Activated naive CD4-positive, alpha-beta T cell treated with anti-CD3 and anti-CD28 coated beads, Interleukin-2, amount 50 U/mL, for 16 hours (primary cell): ENCODE measurements around the gene MEA1.

Source experiments
- DNase-seq: peaks from one replicate; pipeline ENCODE4 v3.0.0-alpha.2; 2020

Gene MEA1

DNA sequence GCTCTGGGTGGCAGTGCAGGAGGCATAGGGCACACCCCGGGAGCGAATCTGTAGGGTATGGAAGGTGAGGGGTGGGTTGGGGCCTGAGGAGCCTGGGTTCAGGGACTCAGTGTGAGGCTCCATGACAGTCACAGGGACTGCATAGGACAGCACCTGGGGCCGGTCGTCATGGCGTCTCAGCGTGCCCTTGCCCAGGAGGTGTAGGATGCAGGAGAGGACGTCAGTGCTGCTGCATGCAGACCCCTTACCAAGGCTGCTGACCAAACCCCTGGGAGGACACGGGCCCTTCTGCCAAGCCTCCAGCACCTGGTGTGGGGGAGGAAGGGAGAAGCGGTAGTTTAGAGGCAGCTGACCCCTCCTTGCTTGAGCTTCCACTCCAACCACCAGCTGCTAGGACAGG lies 24.0 kb upstream of the MEA1 start:
- DNase-seq, result no peak

DNA sequence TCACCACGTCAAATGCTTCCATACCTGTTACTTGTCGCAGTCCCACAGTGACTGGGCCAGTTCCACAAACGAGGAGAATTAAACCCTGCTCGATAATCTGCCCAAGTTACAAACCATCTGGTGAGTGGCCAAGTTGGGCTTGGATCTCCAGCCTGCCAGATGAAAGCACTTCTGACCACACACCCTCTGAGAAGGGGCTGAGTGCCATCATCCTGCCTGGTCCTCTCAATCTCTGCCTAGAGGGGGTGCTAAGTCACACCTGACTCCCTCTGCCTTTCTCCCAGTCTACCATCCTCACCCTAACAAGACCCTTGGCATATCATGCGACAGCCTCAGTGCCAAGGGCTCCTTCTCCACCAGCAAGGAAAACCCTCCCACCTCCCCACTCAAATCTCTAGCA lies 23.5 kb upstream of the MEA1 start:
- no peak for DNase-seq

DNA sequence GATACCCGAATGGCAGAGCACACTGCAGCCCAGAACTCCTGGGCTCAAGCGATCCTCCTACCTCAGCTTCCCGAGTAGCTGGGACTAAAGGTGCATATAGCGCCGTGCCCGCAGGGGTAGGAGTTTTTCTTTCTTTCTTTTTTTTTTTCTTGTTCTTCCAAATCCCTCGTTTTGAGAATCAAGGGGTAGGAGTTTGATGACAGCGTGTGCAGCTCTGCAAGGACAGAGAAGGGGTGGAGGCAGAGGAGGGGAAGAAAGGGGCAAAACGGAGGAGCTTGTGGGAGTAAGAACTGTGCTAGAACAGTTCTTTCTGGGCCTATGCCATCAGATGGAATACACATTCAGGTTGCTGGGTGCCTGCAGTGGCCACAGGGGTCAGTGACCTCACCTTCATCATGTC lies 23.0 kb upstream of the MEA1 start:
- DNase-seq, result no peak

DNA sequence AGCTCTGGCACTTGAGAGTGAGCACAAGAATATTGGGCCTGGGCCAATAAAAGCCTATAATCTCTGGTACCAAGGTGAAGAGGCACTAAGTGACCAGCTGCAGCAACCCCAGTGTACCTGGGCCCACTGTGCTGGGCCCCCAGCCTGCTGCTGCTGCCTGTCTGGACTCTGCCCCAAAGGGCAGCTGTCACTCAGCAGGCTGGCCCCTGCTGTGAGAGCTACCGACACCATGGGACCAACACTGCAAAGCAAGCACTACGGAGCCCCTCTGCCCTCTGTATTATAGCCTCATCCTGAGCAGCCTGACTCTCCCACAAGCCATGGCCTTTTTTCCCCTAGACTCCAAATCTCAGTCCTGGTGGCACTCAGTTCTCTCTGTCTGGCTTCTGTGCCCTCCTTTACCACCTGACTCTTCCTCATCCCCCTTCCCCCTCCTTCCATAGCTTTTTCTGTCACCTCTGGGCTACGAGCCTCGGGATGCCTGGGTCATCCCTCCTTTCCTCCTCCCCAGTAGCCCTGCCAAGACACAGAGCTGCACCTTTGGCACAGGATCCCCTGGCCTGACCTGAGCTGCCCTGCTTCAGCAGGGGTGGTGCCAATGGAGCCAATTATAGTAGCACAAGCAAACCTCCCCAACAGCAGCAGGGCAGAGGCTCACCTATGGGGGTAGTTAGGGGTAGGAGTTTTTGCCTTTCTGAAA lies 21.9 kb upstream of the MEA1 start:
- DNase-seq, result no peak

DNA sequence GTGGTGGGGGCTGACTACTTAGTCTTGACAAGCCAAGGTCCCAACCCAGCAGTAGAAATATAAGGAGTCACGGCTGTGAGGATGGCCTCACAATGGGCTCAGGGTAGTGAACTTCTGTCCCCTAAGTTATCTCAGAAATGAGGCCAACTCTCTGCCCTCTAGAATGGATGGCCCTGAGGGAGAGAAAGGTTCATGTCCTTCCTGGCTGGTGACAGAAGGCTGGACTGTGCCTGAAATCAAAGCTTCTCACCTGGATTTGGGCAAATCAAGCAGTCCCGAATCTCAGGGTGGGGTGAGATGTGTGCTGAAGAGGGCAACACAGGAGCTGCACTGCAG lies 20.4 kb upstream of the MEA1 start:
- DNase-seq, result no peak

DNA sequence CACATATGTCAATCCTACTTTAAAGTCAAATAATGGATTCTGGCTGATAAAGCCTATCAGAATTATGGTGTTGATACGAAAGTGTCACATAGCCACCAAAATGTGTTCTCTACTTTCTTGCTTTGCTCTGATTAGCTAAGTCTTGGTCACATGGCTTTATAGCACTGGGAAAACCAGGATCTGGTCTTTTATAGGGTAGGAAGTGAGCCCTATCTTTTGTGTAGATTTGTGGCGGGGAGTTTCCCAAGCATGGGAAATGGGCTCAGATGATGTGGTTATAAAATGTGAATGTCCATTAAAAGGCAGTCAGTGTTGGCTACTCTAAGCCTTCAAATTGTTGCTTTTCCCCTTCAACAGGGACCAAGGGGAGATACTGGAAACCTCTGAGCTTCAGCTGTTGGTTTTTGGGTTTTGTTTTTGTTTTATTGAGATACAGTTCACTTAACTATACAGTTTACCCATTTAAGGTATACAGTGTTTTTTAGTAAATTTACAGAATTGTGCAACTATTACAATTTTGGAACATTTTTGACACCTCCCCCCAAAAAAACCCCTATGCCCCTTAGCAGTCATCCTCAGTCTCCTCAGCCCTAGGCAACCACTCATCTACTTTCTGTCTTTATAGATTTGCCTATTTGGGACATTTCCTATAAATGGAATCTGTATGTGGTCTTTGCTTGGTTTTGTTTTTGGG lies 19.9 kb upstream of the MEA1 start:
- no peak for DNase-seq

DNA sequence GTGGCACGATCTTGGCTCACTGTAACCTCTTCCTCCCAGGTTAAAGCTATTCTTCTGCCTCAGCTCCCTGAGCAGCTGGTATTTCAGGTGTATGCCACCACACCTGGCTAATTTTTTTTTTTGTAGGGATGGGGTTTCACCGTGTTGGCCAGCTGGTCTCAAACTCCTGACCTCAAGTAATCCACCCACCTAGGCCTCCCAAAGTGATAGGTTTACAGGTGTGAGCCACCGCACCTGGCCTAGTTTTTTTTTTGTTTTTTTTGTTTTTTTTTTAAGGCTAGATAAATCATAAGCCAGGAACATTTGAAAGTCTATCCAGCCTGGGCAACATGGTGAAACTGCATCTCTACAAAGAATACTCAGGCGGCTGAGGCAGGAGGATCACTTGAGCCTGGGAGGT lies 18.6 kb upstream of the MEA1 start:
- DNase-seq, result no peak

DNA sequence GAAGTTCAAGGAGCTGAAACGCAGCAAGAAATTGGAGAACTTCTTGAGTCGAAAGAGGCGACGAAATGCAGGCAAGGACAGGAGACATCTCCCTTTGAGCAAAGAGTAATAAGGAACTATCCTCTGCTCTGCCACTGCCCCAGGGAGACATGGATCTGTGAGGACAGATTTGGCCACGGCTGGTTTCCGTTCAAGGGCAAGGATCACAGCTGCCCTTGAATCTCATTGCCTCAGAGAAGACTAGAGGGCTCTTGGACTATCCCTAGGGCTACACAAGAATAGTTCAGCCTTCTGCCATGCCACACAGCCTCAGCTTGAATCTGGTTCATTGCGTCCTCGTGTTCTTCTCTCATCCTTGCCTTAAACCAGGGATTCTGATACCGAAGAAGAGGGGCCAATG lies 15.4 kb upstream of the MEA1 start:
- DNase-seq, result no peak

DNA sequence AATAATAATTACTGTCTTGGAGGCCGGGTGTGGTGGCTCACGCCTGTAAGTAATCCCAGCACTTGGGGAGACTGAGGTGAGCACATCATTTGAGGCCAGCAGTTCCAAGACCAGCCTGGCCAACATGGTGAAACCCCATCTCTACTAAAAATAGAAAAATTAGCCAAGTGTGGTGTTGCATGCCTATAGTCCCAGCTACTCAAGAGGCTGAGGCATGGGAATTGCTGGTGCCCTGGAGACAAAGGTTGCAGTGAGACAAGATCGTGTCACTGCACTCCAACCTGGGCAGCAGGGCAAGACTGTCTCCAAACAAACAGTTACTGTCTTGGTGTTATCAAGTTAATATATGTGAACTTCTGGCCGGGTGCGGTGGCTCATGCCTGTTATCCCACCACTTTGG lies 12.6 kb upstream of the MEA1 start:
- no peak for DNase-seq

DNA sequence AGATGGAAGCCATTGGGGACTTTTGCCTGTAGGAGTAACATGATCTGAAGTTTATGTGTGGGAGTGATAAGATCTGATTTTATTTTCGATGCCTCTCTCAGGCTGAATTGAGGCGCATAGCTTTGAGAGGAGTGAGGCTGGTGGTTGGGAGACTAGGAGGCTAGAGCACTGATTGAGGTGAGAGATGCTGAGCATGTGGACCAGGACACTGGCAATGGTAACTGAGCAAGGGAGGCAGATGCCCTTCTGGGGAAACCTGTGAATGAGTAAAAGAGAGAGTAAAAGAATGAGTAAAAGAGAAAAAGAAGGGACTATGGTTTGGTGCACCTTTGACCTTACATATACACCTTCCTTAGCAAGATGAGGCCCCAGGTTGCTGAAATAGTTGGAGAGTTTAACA lies 10.7 kb upstream of the MEA1 start:
- DNase-seq, result no peak

DNA sequence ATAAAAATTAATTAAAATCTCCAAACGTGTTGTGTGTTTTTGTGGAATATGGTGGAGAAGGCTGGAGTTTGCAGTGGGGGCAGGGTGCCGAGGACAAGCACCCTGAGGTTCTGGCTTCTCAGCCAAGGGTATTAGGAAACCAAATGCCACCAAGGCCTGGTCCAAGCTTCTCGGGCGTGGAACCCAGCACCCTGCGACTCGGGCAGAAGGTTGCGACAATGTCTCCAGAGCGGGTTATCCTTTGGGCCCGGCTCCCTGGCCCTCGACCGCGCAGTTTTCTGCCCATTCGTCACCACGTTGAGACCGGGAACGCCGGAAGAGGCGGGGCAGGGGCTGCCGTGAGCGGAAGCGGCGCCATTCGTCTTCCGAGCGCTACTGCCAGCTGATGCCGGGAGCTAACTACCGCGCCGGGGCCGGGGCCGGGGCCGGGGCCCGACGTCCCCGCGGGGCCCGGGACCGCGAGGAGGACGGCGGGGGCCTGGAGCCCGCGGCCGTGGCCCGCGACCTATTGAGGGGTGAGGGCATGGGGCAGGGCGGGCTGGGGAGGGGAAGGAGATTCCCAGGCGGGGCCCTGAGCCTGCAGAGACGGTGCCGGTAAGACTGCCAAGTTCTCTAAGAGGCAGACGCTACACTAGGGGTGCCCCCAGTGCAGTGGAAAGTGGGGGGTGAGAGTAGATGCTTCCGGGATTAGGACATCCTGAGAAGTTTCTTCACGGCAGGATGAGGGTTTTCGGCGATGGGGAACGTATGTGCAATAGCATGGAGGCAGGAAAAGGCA lies 7.7 kb upstream of the MEA1 start, which contains the start of gene RRP36:
Gene RRP36, plus strand, starts transcription at position 354 of the 778 bp plus-strand sequence. Its CDS starts 32 bp downstream, at position 386.
- peak; percentile 80 for DNase-seq

DNA sequence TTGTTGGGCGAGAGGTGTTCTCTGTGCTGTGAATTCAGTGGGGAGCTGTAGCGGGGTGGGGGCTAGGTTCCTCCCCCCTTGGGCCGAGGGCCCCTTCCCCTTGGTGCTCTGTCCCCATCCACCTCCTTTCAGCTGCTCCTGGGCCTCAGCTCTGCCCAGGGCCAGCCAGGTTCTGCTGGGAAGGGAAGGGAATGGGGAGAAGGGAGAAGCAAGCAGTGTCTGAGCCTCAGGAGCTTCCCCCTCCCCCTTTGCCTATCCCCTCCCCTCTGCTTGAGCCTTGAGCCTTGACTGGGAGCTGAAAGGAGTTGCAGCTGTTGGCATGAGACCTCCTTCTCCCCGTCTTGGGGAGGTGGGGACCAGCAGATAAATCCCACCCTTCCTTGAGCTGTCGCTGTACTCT lies 7.1 kb upstream of the MEA1 start:
- no peak for DNase-seq

DNA sequence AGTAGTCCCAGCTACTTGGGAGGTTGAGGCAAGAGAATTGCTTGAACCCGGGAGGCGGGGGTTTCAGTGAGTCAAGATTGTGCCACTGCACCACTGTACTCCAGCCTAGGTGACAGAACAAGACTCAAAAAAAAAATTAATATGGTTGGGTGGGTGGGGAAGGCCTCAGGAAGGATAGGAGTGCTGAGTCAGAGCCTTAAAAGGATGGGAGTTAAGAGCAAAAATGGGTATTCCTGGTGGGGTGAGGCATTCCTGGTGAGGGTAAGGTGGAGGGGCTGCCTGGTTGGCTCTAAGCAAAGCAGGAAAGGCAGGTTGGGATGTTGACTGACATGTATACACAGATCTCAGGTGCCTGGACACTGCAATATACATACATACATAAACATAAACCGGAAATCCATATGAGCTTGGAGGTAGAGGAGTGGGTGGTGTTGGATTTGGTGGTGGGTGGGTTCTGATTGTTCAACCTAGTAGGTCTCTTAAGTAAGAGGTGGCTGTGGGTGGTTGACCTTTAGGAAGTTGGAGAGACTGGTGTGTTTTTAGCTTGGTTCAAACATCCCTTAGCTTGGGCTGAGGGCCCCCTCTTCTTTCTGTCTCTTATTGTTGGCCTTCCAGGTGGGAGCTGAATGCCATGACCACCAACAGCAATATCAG lies 6.4 kb upstream of the MEA1 start:
- no peak for DNase-seq

DNA sequence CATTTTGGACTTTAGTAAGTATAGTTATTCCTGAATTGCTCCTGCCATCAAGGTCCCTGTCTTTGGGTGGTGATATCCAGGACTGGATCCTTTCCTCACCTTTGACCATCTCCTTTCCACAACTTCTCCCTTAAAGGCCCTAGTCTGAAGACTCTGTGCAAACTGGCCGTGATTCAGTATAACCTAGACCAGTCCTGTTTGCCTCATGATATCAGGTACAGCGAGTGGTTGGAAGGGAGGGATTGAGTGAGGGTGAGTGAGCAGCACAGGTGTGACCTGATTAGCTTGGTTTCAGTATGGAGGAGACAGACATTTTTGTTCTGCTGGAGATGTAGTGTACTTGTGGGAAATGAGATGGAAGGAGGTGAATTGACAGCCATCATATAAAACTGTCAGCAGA lies 5.4 kb upstream of the MEA1 start:
- DNase-seq, result no peak

DNA sequence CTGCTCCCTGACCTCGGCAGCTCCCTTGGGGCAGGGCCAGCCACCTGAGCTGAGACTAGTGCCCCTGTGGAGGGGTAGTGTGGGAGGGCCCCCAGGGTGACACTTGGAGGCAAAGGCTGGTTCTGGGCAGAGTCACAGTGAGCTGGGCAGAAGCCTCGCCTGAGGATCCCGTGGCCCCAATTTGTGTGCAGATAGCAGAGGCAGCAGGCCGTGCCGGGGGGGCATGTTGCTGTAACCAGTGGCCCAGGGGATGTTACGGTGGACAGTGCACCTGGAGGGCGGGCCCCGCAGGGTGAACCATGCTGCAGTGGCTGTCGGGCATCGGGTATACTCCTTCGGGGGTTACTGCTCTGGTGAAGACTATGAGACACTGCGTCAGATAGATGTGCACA lies 3.2 kb upstream of the MEA1 start:
- DNase-seq, result no peak

DNA sequence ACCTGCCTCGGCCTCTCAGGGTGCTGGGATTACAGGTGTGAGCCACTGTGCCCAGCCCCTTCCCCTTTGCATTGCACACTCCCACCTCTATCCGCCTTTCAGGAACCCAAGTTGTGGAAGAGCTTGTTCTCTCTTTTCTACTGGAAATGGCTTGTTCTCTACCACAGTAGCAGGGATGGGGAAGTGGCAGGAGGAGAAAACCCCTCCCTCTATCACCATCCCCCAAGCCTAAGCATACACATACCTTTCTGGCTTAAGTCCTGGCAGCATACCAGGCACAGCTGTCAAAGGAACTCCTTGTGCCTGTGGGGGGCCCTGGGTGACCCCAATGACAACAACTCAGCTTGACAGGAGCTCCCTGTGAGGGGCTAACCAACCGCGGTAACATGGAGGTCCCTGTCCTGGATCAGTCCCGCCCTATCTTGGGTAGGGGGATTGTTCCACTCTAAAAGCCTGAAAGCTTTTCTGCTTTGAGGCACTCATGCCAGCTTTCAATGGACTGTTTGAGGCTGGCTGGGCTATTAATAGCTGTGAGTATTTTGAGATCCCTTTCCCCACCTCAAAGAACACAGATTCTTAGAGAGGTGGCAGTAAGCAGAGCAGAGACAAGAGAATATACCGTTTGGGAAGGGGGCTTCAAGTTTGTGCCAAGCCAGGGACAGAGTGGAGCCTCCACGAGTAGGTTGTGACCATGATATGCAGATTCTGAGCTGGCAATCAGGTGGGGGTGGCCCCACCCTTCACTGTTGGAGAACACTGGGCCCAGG lies 2.6 kb upstream of the MEA1 start:
- DNase-seq, result no peak

DNA sequence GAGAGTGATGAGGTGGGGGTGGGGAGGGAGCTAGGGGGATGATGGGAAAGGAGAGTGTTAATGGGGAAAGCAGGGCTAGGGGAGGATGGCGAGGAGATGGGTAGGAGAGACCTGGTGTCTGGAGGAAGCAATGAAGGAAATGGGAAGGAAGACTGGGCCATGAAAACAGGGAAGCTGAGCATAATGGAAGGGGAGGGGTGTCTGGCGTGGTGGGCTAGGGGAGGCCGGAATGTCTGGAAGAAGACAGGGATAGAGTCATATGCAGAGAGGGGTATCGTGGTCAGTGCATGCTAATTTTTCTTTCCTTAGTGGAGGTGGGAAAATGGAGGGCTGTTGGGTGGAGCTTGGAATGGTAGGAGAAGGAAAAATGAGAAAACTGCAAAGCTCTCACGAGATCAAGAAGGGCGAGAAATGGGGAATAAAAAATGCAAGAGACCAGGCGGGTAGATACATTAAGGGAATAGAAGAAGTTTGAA lies 726 bp upstream of the MEA1 start:
- DNase-seq, result no peak

DNA sequence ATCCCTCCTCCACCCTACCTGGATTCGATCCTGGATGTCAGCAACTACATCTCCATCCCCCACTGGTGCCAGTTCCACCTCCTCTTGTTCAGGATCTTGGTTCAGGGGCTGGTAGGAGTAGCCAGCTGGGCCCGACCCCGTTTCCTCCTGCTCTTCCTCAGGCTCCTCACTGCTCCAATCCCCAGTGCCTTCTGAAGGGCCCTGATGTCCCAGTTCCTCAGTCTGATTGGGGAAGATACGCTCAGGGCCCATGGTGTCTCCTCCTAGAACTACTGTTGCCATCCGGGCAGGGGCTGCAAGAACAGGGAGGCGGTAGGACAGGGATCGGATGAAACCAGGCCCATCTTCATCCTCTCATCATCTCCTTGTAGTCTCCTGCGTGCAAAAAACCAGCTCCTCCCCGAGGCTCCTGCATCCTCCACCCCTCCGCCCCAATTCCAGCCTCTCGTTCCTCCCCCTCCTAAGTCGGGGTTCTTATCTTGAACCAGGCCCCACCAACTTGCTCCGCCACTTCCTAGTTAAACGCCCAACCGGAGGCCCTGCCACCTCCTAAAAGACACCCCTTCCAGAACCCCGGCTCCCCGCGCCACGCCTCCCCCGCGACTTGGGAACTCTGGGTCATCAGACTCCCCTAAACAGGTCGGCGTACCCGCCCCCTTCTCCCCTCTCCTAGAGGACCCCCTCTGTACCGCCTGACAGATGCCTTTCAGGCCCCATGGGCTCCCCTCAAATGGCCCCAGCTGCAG lies 476 bp downstream of the MEA1 start:
- DNase-seq, result no peak

DNA sequence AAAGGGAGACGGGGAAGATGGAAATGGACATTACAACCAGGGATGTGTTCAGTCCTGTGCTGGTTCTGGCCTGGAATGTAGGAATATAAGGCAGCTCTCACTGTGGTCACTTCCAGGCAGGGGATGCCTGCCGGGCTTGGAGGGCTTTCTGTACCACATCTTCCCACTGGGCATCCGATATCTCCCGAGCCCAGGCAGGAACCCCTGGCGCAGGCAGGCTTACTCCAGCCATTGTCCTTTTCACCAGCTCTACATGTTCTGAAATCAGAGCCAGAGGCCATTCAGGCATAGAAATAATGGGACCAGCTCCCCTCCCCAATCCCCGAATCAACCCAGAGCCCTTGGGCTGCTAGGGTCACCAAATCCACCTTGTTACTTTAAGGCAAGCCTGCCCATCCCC lies 1.4 kb downstream of the MEA1 start:
- DNase-seq, result no peak

DNA sequence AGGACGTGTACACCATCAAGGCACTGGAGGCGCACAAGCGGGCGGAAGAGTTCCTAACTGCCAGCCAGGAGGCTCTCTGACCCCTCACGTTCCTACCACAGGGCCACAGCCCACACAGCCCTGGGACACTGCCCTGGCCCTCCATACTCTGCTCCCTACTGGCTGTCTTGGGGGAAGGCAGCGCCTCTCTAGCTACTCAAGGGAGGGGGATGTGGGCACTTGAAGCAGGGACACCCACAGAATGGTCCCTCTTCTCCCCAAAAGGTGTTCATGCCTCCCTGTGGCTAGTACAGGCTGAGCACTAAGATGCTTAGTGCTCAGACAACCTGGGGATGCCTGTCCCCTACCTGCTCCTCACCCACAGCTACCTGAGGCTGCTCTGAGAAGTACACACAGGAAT lies 2.5 kb downstream of the MEA1 start:
- DNase-seq, result no peak

DNA sequence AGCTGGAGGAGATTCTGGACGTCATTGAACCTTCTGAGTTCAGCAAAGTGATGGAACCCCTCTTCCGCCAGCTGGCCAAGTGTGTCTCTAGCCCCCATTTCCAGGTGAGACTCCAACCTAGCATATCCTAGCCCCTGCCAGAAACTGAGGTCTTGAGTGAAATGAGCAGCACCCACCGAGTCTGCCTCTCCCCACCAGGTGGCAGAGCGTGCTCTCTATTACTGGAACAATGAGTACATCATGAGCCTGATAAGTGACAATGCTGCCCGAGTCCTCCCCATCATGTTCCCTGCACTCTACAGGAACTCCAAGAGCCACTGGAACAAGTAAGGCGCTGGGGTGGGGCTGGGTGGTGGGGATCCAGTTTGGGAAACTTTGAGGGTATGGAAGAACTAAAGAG lies 4.6 kb downstream of the MEA1 start:
- DNase-seq, result peak; percentile 49

DNA sequence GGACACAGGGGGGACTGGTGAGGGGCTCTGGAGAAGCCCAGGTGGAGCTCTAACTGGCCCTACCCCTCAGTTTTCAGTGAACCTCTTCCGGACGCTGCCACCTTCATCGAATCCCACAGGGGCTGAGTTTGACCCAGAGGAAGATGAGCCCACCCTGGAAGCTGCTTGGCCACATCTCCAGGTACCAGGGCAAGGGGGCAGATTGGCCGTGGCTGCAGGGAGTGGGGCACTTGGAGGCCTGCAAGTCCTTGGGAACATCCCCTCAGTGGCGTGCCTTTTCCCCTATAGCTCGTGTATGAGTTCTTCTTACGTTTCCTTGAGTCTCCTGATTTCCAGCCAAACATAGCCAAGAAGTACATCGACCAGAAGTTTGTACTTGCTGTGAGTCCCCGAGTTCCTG lies 6.6 kb downstream of the MEA1 start:
- no peak for DNase-seq
